D721Med (cell line): Measurements from ENCODE around the gene ANKRD33B.
"Not testable (repeated sequence)": the region's sequence is repeated elsewhere in the genome, so short reads cannot be mapped to it uniquely, and the experiment has no call there.

ENCODE experiments used
- DNase-seq: peaks from one replicate; pipeline ENCODE4 v3.0.0; 2011; ENCODE audit warnings: low spot score; ENCODE audit not compliant: insufficient read length
- FAIRE-seq: peaks from 2 replicates; lab custom pipeline; 2011; peaks lifted over from hg19 to GRCh38; lab: Jason Lieb, UNC
- TF ChIP-seq, protein P1 (sequence below): IDR thresholded peaks from 2 replicates; pipeline ENCODE4 v1.5.1; 2012; ENCODE audit warnings: mild to moderate bottlenecking, control low read depth; ENCODE audit not compliant: insufficient read depth; ENCODE audit errors: missing control alignments

The ANKRD33B gene

GRCh38 chr5:10604975-10605374 is 41.1 kb downstream of the ANKRD33B start:
- FAIRE-seq (no peak), DNase-seq (no peak)
- TF ChIP-seq, protein P1, sequence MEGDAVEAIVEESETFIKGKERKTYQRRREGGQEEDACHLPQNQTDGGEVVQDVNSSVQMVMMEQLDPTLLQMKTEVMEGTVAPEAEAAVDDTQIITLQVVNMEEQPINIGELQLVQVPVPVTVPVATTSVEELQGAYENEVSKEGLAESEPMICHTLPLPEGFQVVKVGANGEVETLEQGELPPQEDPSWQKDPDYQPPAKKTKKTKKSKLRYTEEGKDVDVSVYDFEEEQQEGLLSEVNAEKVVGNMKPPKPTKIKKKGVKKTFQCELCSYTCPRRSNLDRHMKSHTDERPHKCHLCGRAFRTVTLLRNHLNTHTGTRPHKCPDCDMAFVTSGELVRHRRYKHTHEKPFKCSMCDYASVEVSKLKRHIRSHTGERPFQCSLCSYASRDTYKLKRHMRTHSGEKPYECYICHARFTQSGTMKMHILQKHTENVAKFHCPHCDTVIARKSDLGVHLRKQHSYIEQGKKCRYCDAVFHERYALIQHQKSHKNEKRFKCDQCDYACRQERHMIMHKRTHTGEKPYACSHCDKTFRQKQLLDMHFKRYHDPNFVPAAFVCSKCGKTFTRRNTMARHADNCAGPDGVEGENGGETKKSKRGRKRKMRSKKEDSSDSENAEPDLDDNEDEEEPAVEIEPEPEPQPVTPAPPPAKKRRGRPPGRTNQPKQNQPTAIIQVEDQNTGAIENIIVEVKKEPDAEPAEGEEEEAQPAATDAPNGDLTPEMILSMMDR = no peak

DNA sequence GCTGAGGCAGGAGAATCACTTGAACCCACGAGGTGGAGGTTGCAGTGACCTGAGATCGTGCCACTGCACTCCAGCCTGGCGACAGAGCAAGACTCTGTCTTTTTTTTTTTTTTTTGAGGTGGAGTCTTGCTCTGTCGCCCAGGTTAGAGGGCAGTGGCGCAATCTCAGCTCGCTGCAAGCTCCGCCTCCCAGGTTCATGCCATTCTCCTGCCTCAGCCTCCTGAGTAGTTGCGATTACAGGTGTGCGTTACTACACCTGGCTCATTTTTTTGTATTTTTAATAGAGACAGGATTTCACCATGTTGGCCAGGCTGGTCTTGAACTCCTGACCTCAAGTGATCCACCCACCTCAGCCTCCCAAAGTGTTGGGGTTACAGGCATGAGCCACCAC is 42.8 kb downstream of the ANKRD33B start:
- not testable (repeated sequence) for DNase-seq, FAIRE-seq

- no peak for FAIRE-seq
- TF ChIP-seq, protein P1 = no peak
- DNase-seq = no peak
Measured at GRCh38 chr5:10607023-10607665, 43.3 kb downstream of the ANKRD33B start.

DNA sequence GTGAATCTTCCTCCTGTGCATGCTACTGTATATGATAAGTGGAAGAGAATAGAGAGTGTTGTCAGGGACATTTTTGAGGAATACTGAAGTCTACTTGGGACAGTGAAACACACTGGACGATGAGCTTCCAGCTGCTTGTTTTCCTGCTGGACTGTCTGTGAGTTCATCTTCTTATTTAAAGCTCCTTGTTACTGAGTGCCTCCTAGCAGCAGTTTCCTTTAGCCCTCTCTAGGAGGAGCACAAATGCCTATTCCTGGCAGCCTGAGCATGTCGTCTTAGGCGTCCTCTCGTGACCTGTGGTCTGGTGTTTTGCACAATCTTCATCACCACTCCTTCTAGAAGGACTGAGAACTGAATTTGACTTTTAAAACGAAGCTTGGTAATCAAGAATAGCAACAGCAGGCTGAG is 43.8 kb downstream of the ANKRD33B start:
- TF ChIP-seq, protein P1 = peak; percentile 36
- FAIRE-seq (no peak), DNase-seq (no peak)

GRCh38 chr5:10608081-10608480 is 44.2 kb downstream of the ANKRD33B start:
- not testable (repeated sequence) for DNase-seq, FAIRE-seq

DNA sequence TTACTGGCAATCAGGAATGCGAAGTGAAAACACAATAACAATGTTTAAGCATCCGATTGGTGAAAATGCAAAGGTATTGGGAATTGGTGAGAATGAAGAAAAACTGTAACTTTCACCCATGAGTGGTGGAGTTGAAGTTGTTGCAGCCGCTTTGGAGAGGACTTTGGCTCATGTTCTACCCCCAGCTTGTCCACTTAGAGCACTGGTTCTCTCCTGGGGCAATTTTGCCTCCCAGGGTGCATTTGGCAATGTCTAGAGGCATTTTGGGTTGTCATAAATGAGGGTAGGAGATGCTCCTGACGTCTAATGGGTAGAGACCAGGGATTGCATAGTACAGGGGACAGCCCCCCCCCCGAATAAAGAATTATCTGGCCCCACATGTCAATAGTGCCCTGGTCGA is 46.2 kb downstream of the ANKRD33B start:
- TF ChIP-seq, protein P1 = no peak
- DNase-seq (no peak), FAIRE-seq (no peak)

DNA sequence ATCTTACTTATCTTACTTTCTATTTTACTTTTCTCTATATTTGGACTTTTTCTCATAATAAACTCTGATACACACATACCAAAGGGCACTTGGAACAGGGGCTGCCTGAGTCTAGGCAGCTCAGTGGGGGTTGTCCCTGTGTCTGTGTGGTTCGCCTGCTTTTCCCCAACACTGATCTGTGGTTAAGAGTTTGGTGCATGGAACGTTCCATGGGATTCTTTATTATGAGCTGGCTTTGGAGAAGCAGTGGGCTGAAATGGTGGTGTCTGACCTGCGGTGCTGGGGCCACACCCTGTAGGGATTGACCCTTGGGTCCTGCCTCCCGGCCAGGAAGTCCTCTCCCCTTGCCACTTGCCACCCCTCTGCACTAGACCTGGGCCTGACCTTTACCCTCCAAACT is 47.4 kb downstream of the ANKRD33B start:
- DNase-seq = no peak
- no peak for FAIRE-seq
- TF ChIP-seq, protein P1 = no peak

- DNase-seq (no peak), FAIRE-seq (no peak)
- TF ChIP-seq, protein P1 = no peak
Measured at GRCh38 chr5:10612251-10612650, 48.4 kb downstream of the ANKRD33B start.
